ENCODE data around the gene C12orf56.
A peak's percentile ranks its signal among the peaks of the same experiment; 100 is the strongest.

GRCh38 chr12:64256166-64256800 lies 134.3 kb downstream of the C12orf56 start:
- no peak for TF ChIP-seq EZH2 (IDR thresholded peaks at IDR 0.05; ENCODE audit: low read depth)
- TF ChIP-seq, protein P1, sequence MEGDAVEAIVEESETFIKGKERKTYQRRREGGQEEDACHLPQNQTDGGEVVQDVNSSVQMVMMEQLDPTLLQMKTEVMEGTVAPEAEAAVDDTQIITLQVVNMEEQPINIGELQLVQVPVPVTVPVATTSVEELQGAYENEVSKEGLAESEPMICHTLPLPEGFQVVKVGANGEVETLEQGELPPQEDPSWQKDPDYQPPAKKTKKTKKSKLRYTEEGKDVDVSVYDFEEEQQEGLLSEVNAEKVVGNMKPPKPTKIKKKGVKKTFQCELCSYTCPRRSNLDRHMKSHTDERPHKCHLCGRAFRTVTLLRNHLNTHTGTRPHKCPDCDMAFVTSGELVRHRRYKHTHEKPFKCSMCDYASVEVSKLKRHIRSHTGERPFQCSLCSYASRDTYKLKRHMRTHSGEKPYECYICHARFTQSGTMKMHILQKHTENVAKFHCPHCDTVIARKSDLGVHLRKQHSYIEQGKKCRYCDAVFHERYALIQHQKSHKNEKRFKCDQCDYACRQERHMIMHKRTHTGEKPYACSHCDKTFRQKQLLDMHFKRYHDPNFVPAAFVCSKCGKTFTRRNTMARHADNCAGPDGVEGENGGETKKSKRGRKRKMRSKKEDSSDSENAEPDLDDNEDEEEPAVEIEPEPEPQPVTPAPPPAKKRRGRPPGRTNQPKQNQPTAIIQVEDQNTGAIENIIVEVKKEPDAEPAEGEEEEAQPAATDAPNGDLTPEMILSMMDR (conservative IDR thresholded peaks at IDR 0.05), result peak; percentile 88
